K562 (cell line): ENCODE data around the gene HEXIM1. TPM values are rescaled to one million over a fixed set of nuclear protein-coding genes. Genes with fewer than 3 reads are reported as not detected.

ENCODE experiments used
- DIDO1 ChIP-seq: fragments of 450-650 bp; IDR thresholded peaks from 2 replicates; pipeline ENCODE4 v1.6.1; 2016; ENCODE audit warnings: low read depth, missing biosample characterization, missing genetic modification characterization
- MCM3 ChIP-seq: fragments of 450-650 bp; IDR thresholded peaks from 2 replicates; pipeline ENCODE4 v1.6.1; 2016
- MITF ChIP-seq: IDR thresholded peaks from 2 replicates; pipeline ENCODE4 v1.6.1; 2014; ENCODE audit warnings: antibody characterized with exemption
- NELFE ChIP-seq: IDR thresholded peaks from 2 replicates; pipeline ENCODE4 v1.6.1; 2011; ENCODE audit warnings: mild to moderate bottlenecking; ENCODE audit not compliant: insufficient read depth, insufficient read length
- NFIC ChIP-seq: fragments of 450-650 bp; IDR thresholded peaks from 2 replicates; pipeline ENCODE4 v1.6.1; 2017; ENCODE audit warnings: mild to moderate bottlenecking, inconsistent platforms
- NONO ChIP-seq, 2 experiments: fragments of 200-400 bp in 1 of 2; fragments of 450-650 bp in 1 of 2; formaldehyde crosslinking in 1 of 2; IDR thresholded peaks; 2 replicates each; pipeline ENCODE4 v1.6.1; 2017; ENCODE audit warnings: low read depth in 2 of 2, mild to moderate bottlenecking in 2 of 2, moderate library complexity in 2 of 2, low read length in 1 of 2
- SFPQ ChIP-seq: fragments of 200-400 bp; formaldehyde crosslinking; IDR thresholded peaks from 2 replicates; pipeline ENCODE4 v1.6.1; 2017; ENCODE audit warnings: mild to moderate bottlenecking, low read depth, low read length, moderate library complexity
- ZNF324 ChIP-seq: fragments of 250-450 bp; sonication (Bioruptor Pico); IDR thresholded peaks from 2 replicates; pipeline ENCODE4 v1.4.0; 2020; ENCODE audit warnings: mild to moderate bottlenecking
- ZNF431 ChIP-seq: sonication (generic); formaldehyde crosslinking; IDR thresholded peaks from 2 replicates; pipeline ENCODE4 v1.8.0; 2022; ENCODE audit warnings: mild to moderate bottlenecking, missing genetic modification reagents
- polyA plus RNA-seq, 8 experiments: library from polyadenylated mRNA; depleted of rRNA in 4 of 8; stranded (reverse) in 5 of 8; unstranded in 3 of 8; fragments of >200 nt; fragmentation: Nextera tagmentation in 2 of 8; fragmentation: Illumina TruSeq in 1 of 8; extraction: Ambion mirVana in 2 of 8; extraction: Trizol in 1 of 8; gene quantifications; 2 replicates each; pipeline versions ENCODE4 v1.2.1 to v1.2.3, GENCODE V29; 2011 to 2014; ENCODE audit warnings: inconsistent platforms in 1 of 8, missing spikeins in 1 of 8
- total RNA-seq, 7 experiments: library from RNA; depleted of rRNA in 6 of 7; stranded (reverse); fragments of >200 nt in 6 of 7; fragmentation: Illumina TruSeq in 2 of 7; extraction: Trizol in 2 of 7; gene quantifications; 2 replicates each; pipeline versions ENCODE4 v1.2.1 to v1.2.3, GENCODE V29; 2011 to 2021; ENCODE audit warnings: low replicate concordance in 1 of 7
- TF ChIP-seq, protein P1 (sequence below), 2 experiments: fragments of 150-350 bp in 1 of 2; IDR thresholded peaks; 2 replicates each; pipeline ENCODE4 v1.6.1; 2012 to 2016; ENCODE audit warnings: low read depth in 2 of 2, low read length in 2 of 2, mild to moderate bottlenecking in 1 of 2, moderate library complexity in 1 of 2
- TF ChIP-seq, protein P2 (sequence below): IDR thresholded peaks from 2 replicates; pipeline ENCODE4 v1.6.1; 2011; ENCODE audit not compliant: insufficient read length; ENCODE audit errors: extremely low read depth

The HEXIM1 gene
- total and polyA plus RNA-seq, 9 of the 15 experiments (the other 6 are each of a cell fraction or from before 2014, with no cell fraction given), result 1.4 to 28.3 (median 9.1) TPM

DNA sequence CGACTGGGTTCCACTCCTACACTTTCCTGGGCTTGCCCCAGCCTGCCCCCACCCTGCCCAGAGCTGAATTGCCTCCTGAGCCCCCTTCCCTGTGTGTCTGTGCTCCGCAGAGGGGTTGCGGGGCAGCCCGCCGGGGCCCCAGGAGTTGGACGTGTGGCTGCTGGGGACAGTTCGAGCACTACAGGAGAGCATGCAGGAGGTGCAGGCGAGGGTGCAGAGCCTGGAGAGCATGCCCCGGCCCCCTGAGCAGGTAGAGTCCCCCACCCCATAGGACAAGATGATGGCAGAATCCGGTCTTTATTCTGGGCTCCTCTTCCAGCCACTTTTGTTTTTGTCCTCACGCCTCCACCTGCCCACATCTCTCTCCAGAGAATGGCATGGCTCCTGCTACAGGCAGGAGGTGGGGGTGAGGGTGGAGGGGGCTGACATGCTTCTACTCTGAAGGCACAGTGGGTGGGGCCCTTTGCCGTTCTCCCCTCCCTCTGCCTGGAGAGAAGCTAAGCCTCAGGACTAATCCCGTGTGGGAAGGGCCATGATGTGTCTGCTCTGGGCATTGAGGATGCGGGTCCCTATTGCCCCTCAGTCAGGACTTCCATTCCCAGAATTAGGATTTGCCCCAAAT lies 9.3 kb upstream of the HEXIM1 start (continued):
- TF ChIP-seq, protein P1, sequence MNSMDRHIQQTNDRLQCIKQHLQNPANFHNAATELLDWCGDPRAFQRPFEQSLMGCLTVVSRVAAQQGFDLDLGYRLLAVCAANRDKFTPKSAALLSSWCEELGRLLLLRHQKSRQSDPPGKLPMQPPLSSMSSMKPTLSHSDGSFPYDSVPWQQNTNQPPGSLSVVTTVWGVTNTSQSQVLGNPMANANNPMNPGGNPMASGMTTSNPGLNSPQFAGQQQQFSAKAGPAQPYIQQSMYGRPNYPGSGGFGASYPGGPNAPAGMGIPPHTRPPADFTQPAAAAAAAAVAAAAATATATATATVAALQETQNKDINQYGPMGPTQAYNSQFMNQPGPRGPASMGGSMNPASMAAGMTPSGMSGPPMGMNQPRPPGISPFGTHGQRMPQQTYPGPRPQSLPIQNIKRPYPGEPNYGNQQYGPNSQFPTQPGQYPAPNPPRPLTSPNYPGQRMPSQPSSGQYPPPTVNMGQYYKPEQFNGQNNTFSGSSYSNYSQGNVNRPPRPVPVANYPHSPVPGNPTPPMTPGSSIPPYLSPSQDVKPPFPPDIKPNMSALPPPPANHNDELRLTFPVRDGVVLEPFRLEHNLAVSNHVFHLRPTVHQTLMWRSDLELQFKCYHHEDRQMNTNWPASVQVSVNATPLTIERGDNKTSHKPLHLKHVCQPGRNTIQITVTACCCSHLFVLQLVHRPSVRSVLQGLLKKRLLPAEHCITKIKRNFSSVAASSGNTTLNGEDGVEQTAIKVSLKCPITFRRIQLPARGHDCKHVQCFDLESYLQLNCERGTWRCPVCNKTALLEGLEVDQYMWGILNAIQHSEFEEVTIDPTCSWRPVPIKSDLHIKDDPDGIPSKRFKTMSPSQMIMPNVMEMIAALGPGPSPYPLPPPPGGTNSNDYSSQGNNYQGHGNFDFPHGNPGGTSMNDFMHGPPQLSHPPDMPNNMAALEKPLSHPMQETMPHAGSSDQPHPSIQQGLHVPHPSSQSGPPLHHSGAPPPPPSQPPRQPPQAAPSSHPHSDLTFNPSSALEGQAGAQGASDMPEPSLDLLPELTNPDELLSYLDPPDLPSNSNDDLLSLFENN (IDR thresholded peaks at IDR 0.05; ENCODE audit: low read depth in 2 of 2, low read length in 2 of 2), result no peak
- TF ChIP-seq ZNF431 (CRISPR knock-in tag) (no peak), NELFE (no peak), DIDO1 (tag) (no peak), ZNF324 (CRISPR knock-in tag) (no peak), MITF (no peak), NFIC (no peak), MCM3 (no peak), NONO (IDR thresholded peaks at IDR 0.05; ENCODE audit: low read depth in 2 of 2, low read length in 1 of 2) (no peak), SFPQ (no peak)
- TF ChIP-seq, protein P2, sequence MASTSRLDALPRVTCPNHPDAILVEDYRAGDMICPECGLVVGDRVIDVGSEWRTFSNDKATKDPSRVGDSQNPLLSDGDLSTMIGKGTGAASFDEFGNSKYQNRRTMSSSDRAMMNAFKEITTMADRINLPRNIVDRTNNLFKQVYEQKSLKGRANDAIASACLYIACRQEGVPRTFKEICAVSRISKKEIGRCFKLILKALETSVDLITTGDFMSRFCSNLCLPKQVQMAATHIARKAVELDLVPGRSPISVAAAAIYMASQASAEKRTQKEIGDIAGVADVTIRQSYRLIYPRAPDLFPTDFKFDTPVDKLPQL, result no peak
